HG03066 (cell line): ENCODE results near the gene PIGV.

Source experiments
- ATAC-seq: cut with Tn5 transposase; IDR thresholded peaks from one replicate; pipeline ENCODE4 v1.9.1; 2021; ENCODE audit warnings: low read depth; ENCODE audit not compliant: unreplicated experiment

Gene PIGV

GRCh38 chr1:26787706-26788514 is at the start of gene PIGV:
Gene PIGV (plus strand): TSS chr1:26787950. CDS start chr1:26790816, 2,866 bp downstream.
- ATAC-seq = peak; percentile 54

- no peak for ATAC-seq
These were observed 48.3 kb upstream of the PIGV start for GRCh38 chr1:26739329-26739914.

- ATAC-seq = no peak
These were observed 47.6 kb upstream of the PIGV start for GRCh38 chr1:26740023-26740634.

GRCh38 chr1:26740952-26741351 is 46.8 kb upstream of the PIGV start:
- ATAC-seq = no peak

- no peak for ATAC-seq
These were observed 44.2 kb upstream of the PIGV start for GRCh38 chr1:26743426-26744059.

GRCh38 chr1:26744075-26744959 is 43.4 kb upstream of the PIGV start:
- peak; percentile 93 for ATAC-seq

- ATAC-seq = no peak
These were observed 42.6 kb upstream of the PIGV start for GRCh38 chr1:26745191-26745590.

GRCh38 chr1:26747048-26747447 is 40.7 kb upstream of the PIGV start:
- ATAC-seq = no peak

GRCh38 chr1:26748351-26748750 is 39.4 kb upstream of the PIGV start:
- ATAC-seq = no peak

GRCh38 chr1:26749458-26749857 is 38.3 kb upstream of the PIGV start:
- no peak for ATAC-seq

GRCh38 chr1:26750428-26750827 is 37.3 kb upstream of the PIGV start:
- ATAC-seq = no peak

GRCh38 chr1:26752519-26752918 is 35.2 kb upstream of the PIGV start:
- no peak for ATAC-seq

- no peak for ATAC-seq
These were observed 33.5 kb upstream of the PIGV start for GRCh38 chr1:26754086-26754874.

- no peak for ATAC-seq
These were observed 29.4 kb upstream of the PIGV start for GRCh38 chr1:26758358-26758757.

GRCh38 chr1:26759531-26759930 is 28.2 kb upstream of the PIGV start:
- ATAC-seq = no peak

GRCh38 chr1:26761217-26761616 is 26.5 kb upstream of the PIGV start:
- no peak for ATAC-seq

- ATAC-seq = no peak
These were observed 20.0 kb upstream of the PIGV start for GRCh38 chr1:26767714-26768113.

- ATAC-seq = no peak
These were observed 19.0 kb upstream of the PIGV start for GRCh38 chr1:26768755-26769154.

- ATAC-seq = no peak
These were observed 16.5 kb upstream of the PIGV start for GRCh38 chr1:26771285-26771642.
